Natural killer cell (primary cell): Measurements from ENCODE around the gene ANK3. TPM values are rescaled to one million over a fixed set of nuclear protein-coding genes. Genes with fewer than 3 reads are reported as not detected.
A peak's percentile ranks its signal among the peaks of the same experiment; 100 is the strongest.

ENCODE experiments used
- ATAC-seq, 3 donors: fragments of 150-1000 bp in 2 of 3; fragments of 200-7000 bp in 1 of 3; cut with Tn5 transposase; 1 replicate in 1 of 3; 2 replicates in 2 of 3; pipeline ENCODE4 v1.10.0; 2021; ENCODE audit warnings: mild to moderate bottlenecking in 2 of 3, moderate library complexity in 2 of 3
- DNase-seq, 2 donors: peaks; one replicate each; pipeline versions ENCODE4 v3.0.0 to v3.0.0-alpha.2; 2013 to 2021; ENCODE audit warnings: mixed read lengths in 1 of 2
- H3K27ac ChIP-seq: one replicate; pipeline ENCODE4 v1.5.1; 2013; ENCODE audit warnings: mild to moderate bottlenecking, low read length
- H3K27me3 ChIP-seq: one replicate; pipeline ENCODE4 v1.6.1; 2013; ENCODE audit warnings: low read length; ENCODE audit not compliant: control insufficient read depth, insufficient read depth
- H3K36me3 ChIP-seq: one replicate; pipeline ENCODE4 v1.6.1; 2013; ENCODE audit warnings: low read length; ENCODE audit not compliant: control insufficient read depth, insufficient read depth
- H3K4me1 ChIP-seq: one replicate; pipeline ENCODE4 v1.6.1; 2013; ENCODE audit warnings: low read length; ENCODE audit not compliant: control insufficient read depth, insufficient read depth
- H3K4me3 ChIP-seq: one replicate; pipeline ENCODE4 v1.5.1; 2013; ENCODE audit warnings: low read length
- H3K9me3 ChIP-seq: one replicate; pipeline ENCODE4 v1.6.1; 2013; ENCODE audit warnings: low read length; ENCODE audit not compliant: control insufficient read depth, insufficient read depth
- H3K27ac Mint-ChIP-seq, 2 donors: one replicate each; pipeline ENCODE4 v1.8.0; 2022; ENCODE audit warnings: mild to moderate bottlenecking in 2 of 2, mixed read lengths in 2 of 2, moderate library complexity in 1 of 2
- H3K27me3 Mint-ChIP-seq, 2 donors: one replicate each; pipeline ENCODE4 v1.8.0; 2022; ENCODE audit warnings: low read depth in 2 of 2, mixed read lengths in 2 of 2
- H3K36me3 Mint-ChIP-seq: one replicate; pipeline ENCODE4 v1.8.0; 2022; ENCODE audit warnings: mixed read lengths
- H3K4me1 Mint-ChIP-seq, 2 donors: one replicate each; pipeline ENCODE4 v1.8.0; 2022; ENCODE audit warnings: mixed read lengths in 2 of 2
- H3K4me3 Mint-ChIP-seq: one replicate; pipeline ENCODE4 v1.8.0; 2022; ENCODE audit warnings: mild to moderate bottlenecking, moderate library complexity, mixed read lengths
- H3K9me3 Mint-ChIP-seq, 2 donors: one replicate each; pipeline ENCODE4 v1.8.0; 2022; ENCODE audit warnings: mixed read lengths in 2 of 2
- WGBS: methylation state at CpG from one replicate; pipeline ENCODE4 v1.1.7; 2013; ENCODE audit warnings: missing lambda C conversion rate; ENCODE audit not compliant: insufficient coverage; 5-methylcytosine and 5-hydroxymethylcytosine counted together
- intact Hi-C: fragments of 100-400 bp; cut with micrococcal nuclease; formaldehyde crosslinking; loops from one replicate; pipeline ENCODE4 v1.14.2; 2022
- total RNA-seq, 4 donors: library from RNA; stranded (reverse); fragments of 120-200 nt in 1 of 4; gene quantifications; one replicate each; pipeline versions ENCODE4 v1.2.3 to v1.2.4, GENCODE V29; 2013 to 2022
- TF ChIP-seq, protein P1 (sequence below): fragments of 200-600 bp; IDR thresholded peaks from one replicate; pipeline ENCODE4 v1.8.0; 2022; ENCODE audit warnings: antibody characterized with exemption

ANK3 gene
- total RNA-seq, 3 donors from 2014 or later (not counting 1 experiment from before 2014, with no cell fraction given) = 4.4 to 12.9 (median 11.4) TPM

DNA sequence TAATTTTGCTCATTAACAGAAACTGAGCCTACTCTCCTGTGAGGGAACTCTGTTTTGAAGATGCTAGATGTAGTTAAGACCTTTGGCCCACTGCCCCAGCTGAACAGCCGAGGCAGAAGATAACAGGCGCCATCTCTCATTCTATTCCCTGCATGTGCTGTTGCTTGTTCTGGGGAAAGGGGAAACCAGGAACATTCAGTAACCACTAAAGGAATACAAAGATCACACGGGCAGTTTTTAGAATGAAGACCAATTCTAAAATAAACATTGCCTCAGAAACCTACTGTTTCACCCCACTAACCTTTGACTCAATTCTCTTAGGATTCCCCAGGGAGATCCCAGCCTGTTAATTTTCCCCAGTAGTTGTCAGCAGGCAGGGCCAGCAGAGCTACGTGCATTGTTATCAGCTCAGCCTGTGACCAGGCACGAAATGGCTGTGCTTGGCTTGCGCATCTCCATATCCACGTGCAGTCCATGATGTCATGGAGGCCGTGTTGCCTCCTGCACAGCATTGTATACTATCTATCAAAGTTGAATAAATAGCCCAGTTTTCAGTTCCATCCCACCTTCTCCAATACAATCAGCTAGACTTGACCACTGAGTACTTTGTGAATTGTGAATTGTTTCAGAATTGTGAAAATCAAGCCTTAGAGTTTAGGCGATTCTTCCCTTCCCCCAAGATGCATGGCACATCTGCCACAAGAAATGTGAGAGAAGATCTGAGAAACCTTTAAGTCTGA is 36.0 kb downstream of the ANK3 start:
- H3K27me3 Mint-ChIP-seq = no peaks in the 10 kb centered on the region
- Histone ChIP-seq H3K4me3 (no peak overlapping the region), H3K9me3 (no peaks in the 10 kb centered on the region), H3K27ac (no peak overlapping the region), H3K4me1 (no peaks in the 10 kb centered on the region), H3K27me3 (no peaks in the 10 kb centered on the region), H3K36me3 (no peaks in the 10 kb centered on the region)
- WGBS = 87% methylated on average over 9 of the region's 9 CpGs
- H3K9me3 Mint-ChIP-seq = no peaks in the 10 kb centered on the region
- intact Hi-C loops = no loop called here
- H3K4me3 Mint-ChIP-seq = no peak overlapping the region
- DNase-seq = no peak
- H3K27ac Mint-ChIP-seq = no peak overlapping the region
- ATAC-seq = peak in 1 of 3 donors; percentile 37
- H3K36me3 Mint-ChIP-seq = no peaks in the 10 kb centered on the region
- H3K4me1 Mint-ChIP-seq = no peaks in the 10 kb centered on the region
- TF ChIP-seq, protein P1, sequence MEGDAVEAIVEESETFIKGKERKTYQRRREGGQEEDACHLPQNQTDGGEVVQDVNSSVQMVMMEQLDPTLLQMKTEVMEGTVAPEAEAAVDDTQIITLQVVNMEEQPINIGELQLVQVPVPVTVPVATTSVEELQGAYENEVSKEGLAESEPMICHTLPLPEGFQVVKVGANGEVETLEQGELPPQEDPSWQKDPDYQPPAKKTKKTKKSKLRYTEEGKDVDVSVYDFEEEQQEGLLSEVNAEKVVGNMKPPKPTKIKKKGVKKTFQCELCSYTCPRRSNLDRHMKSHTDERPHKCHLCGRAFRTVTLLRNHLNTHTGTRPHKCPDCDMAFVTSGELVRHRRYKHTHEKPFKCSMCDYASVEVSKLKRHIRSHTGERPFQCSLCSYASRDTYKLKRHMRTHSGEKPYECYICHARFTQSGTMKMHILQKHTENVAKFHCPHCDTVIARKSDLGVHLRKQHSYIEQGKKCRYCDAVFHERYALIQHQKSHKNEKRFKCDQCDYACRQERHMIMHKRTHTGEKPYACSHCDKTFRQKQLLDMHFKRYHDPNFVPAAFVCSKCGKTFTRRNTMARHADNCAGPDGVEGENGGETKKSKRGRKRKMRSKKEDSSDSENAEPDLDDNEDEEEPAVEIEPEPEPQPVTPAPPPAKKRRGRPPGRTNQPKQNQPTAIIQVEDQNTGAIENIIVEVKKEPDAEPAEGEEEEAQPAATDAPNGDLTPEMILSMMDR = no peak

DNA sequence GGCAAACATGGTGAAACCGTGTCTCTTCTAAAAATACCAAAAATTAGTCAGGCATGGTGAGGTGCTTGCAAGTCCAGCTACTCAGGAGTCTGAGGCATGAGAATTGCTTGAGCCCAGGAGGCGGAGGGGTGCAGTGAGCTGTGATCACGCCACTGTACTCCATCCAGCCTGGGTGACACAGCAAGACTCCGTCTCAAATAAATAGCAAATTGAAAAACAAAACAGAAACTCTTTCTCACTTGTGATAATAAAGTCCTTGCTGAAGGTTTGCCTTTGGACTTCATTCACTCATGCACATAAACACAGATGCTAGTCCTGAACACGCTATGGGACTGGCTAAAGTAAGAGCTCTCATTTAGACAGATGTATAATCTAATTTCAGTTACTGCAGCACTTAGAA is 37.6 kb downstream of the ANK3 start:
- ATAC-seq = no peak
- H3K4me3 Mint-ChIP-seq = no peak overlapping the region

DNA sequence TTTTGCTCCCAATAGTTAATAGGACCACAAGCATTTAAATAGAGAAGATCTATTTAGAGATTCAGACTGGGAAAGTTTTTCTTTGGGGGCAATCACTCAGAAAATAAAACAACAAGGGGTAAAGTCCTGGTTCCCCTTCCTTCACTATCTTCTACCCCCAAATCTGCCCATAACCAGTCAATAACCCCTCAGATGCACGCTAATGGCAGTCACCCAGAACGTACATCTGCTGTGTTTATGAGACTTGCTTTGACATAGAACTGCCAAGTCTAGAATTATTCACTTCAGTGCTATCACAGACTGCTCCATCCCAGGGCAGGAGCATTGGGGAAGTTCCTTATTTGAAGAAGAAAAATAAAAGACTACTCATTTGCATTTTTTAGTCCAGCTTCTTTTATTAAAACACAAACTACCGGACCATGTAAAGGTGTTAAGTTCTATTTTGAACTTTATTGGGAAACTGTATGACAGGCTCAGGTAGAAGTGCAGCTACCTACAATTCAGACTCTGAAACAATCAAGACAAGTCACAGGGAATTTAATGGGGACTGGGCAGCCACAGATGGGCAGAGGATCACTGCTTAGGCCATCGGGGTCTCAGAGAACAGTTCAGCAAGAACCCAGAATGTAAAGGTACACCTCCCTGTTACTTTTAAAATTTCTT is 38.4 kb downstream of the ANK3 start:
- no peaks in the 10 kb centered on the region for H3K9me3 ChIP-seq
- H3K4me3 Mint-ChIP-seq = no peak overlapping the region
- no peaks in the 10 kb centered on the region for H3K36me3 Mint-ChIP-seq
- no peaks in the 10 kb centered on the region for H3K27me3 ChIP-seq
- intact Hi-C loops = no loop called here
- DNase-seq = no peak
- no peak overlapping the region for H3K4me3 ChIP-seq
- no peaks in the 10 kb centered on the region for H3K27me3 Mint-ChIP-seq
- TF ChIP-seq, protein P1 = no peak
- H3K27ac ChIP-seq = no peak overlapping the region
- no peaks in the 10 kb centered on the region for H3K36me3 ChIP-seq
- no peak for ATAC-seq
- H3K9me3 Mint-ChIP-seq = no peaks in the 10 kb centered on the region
- H3K4me1 ChIP-seq = no peaks in the 10 kb centered on the region
- WGBS = 57% methylated on average over 3 of the region's 4 CpGs
- no peaks in the 10 kb centered on the region for H3K4me1 Mint-ChIP-seq
- no peak overlapping the region for H3K27ac Mint-ChIP-seq

More for the DNA sequence above, 37.6 kb downstream of the ANK3 start:
- TF ChIP-seq, protein P1 = no peak
- H3K4me1 ChIP-seq = no peaks in the 10 kb centered on the region
- no peaks in the 10 kb centered on the region for H3K9me3 ChIP-seq
- Mint-ChIP-seq H3K9me3 (no peaks in the 10 kb centered on the region), H3K27ac (no peak overlapping the region), H3K4me1 (no peaks in the 10 kb centered on the region), H3K27me3 (no peaks in the 10 kb centered on the region), H3K36me3 (no peaks in the 10 kb centered on the region)
- no peak overlapping the region for H3K4me3 ChIP-seq
- H3K27ac ChIP-seq = no peak overlapping the region
- intact Hi-C loops = no loop called here
- DNase-seq = no peak
- no peaks in the 10 kb centered on the region for H3K27me3 ChIP-seq
- no peaks in the 10 kb centered on the region for H3K36me3 ChIP-seq
- WGBS = 82% methylated on average over 5 of the region's 5 CpGs
